GM03348 (cell line): ENCODE results near the gene GALNT10.

Experiments used
- DNase-seq: peaks from one replicate; pipeline ENCODE4 v3.0.0; 2012; ENCODE audit warnings: low spot score

GALNT10 gene

GRCh38 chr5:154406826-154407225 is 216.3 kb downstream of the GALNT10 start:
- no peak for DNase-seq

GRCh38 chr5:154408811-154409210 is 218.3 kb downstream of the GALNT10 start:
- DNase-seq = no peak

DNA sequence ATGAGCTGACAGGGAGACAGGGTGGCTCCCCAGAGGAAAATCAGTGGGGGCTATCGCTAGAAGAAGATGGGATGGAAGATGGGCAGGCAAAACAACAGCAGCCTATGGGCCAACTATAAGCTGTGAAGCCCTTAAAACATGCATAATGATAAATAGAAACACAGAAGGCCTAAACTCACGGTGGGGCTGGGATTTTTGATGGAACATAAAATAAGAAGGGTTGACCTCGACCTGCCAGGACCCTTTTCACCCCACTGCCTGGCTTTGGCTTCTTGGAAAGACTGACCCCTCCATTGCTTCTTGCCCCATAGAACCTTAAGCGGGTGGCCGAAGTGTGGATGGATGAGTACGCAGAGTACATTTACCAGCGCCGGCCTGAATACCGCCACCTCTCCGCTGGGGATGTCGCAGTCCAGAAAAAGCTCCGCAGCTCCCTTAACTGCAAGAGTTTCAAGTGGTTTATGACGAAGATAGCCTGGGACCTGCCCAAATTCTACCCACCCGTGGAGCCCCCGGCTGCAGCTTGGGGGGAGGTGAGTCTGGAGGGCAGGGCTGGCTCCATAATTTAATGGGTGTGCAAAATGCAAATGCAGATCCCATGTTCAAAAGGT is 218.8 kb downstream of the GALNT10 start:
- no peak for DNase-seq

DNA sequence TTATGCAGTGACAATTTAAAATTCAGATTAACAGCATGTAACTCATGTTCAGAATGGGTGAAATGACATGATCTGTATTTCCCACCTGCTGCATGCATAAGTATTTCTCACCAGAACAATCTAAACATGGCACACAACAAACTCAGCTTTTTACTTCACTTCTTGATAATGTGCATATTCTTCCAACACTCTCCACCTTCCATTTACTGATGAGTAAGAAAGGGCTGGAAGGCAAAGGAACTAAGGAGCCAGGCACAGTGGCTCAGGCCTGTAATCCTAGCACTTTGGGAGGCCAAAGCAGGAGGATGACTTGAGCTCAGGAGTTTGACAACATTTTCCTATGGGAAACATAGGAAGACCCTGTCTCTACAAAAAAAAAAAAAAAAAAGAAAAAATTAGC is 219.5 kb downstream of the GALNT10 start:
- DNase-seq = no peak

GRCh38 chr5:154410786-154411185 is 220.3 kb downstream of the GALNT10 start:
- no peak for DNase-seq

- DNase-seq = no peak
Measured at GRCh38 chr5:154411338-154411737, 220.8 kb downstream of the GALNT10 start.

DNA sequence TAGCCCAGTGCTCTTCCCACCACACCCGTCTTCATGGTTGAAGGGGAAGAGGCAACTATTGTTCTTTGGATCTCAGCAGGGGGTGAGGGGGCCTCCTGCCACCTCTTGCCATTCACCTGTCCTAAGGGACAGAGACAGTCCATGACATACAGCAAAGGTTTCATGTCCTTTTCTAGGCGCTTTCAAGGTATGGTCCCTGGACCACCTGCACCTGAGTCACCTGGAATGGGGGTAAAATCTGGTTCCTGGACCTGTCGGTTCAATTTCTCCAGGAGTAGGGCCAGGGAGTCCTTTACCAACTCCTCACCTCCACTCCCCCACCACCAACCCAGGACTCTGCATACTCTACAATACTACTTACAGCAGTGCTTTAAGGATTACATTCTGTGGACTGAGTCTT is 221.8 kb downstream of the GALNT10 start:
- no peak for DNase-seq

DNA sequence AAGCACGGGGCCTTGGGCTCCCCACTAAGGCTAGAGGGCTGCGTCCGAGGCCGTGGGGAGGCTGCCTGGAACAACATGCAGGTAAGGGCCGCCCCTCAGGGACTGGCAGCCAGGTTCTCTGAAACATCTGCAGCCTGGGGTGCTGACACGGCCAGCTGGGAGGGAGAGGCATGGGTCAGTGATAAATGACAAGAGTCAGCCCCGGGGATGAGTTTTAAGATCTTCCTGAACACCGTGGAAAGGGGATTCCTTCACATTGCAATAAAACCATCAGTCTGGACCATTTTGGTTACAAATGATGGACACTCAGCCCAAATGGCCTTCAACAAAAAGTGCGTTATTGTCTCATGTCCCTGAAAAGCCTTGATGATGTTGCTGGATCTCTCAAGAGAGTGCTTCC is 222.4 kb downstream of the GALNT10 start:
- DNase-seq = no peak

GRCh38 chr5:154415114-154415513 is 224.6 kb downstream of the GALNT10 start:
- DNase-seq = no peak

DNA sequence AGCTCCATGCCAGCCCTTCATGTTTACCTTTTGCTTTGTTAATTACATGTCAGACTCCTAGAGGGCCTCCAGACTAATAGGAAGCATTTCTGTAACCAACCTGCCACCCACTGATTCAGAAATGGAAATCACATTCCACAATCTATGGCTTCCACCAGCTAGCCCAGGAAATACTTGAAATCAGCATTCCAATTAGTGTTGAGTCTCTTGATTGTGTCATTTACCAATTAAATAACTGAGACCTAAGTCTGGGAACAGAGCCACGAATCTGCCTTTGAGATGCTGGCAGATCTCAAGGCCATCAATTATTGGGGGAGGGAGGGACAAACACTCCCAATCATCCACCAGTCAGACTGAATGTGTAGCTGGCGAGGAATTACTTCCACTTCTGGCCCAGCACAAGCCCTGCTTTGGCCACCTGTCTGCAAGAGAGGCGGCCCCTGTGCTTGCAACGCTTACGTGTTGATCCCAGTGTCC is 227.8 kb downstream of the GALNT10 start:
- no peak for DNase-seq

GRCh38 chr5:154419236-154419635 is 228.7 kb downstream of the GALNT10 start:
- DNase-seq = no peak

- peak; percentile 9 for DNase-seq
Measured at GRCh38 chr5:154421868-154422267, 231.3 kb downstream of the GALNT10 start.

- no peak for DNase-seq
Measured at GRCh38 chr5:154422298-154422697, 231.8 kb downstream of the GALNT10 start.

DNA sequence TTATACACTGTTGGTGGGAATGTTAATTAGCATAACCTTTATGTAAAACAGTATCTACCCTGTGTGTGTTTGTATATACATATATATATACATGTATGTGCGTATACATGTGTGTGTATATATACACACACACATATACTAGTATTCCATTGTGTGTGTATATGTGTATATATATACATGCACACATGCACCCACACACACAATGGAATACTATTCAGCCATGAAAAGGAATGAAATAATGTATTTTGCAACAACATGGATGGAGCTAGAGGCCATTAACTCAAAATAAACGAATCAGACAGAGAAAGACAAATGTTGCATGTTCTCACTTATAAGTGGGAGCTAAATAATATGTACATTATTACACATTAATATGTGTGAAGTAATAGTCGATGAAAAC is 237.7 kb downstream of the GALNT10 start:
- DNase-seq = no peak

DNA sequence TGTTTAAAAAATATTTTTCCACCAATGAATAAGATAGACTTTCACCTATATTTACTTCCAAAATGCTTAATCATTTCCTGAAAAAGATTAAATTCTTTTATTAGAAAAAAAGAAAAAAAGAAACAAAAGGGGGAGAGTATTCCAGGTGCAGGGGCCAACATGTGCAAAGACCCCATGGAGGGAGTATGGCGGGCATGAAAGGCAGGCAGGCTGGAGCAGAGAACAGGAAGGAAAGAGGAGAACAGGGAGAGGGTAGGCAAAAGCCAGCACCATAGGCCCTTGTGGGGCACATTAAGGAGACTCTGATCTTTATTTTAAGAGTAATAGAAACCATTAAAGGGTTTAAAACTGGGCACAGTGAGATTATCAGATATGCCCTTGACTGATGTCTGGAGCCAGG is 238.8 kb downstream of the GALNT10 start:
- DNase-seq = no peak

GRCh38 chr5:154430466-154430865 is 239.9 kb downstream of the GALNT10 start:
- DNase-seq = no peak

- DNase-seq = no peak
Measured at GRCh38 chr5:154430961-154431630, 240.6 kb downstream of the GALNT10 start.

DNA sequence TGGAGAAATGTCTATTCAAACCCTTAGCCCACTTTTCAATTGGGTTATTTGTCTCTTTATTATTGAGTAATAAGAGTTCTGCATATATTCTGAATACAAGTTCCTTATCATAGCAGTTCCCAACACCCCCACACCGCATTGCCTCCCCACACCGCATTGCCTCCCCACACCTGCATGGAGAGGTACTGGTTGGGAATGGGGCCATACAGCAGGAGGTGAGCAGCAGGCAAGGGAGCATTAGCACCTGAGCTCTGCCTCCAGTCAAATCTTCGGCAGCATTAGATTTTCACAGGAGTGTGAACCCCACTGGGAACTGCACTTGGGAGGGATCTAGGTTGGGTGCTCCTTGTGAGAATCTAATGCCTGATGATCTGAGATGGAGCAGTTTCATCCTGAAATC is 244.7 kb downstream of the GALNT10 start:
- no peak for DNase-seq

- no peak for DNase-seq
Measured at GRCh38 chr5:154437281-154437965, 246.9 kb downstream of the GALNT10 start.

DNA sequence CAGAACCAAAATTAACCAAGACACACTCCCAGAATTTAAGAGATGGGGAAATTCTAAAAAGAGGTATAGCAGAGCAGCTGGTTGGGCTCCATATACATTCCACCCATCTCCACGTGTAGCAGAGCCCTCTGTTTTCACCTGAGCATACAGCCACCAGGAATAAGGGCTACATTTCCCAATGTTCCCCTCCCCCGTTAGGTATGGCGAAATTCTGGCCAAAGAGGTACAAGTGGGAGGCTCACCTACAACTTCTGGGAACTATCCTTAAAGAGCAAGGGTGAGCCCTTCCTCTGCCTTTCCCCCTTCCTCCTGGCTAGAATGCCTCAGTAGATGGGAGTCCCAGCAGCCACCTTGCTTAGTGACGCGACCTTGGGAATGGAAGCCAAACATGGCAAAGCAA is 250.0 kb downstream of the GALNT10 start:
- DNase-seq = no peak

- DNase-seq = no peak
Measured at GRCh38 chr5:154442801-154443200, 252.3 kb downstream of the GALNT10 start.

GRCh38 chr5:154444556-154445421 is 254.3 kb downstream of the GALNT10 start:
- peak; percentile 34 for DNase-seq
